ENCODE results near the gene CELSR1. TPM values are rescaled to one million over a fixed set of nuclear protein-coding genes. Genes with fewer than 3 reads are reported as not detected.

CELSR1 gene
- total RNA-seq, 1 donor from 2014 or later = 27.6 TPM

DNA sequence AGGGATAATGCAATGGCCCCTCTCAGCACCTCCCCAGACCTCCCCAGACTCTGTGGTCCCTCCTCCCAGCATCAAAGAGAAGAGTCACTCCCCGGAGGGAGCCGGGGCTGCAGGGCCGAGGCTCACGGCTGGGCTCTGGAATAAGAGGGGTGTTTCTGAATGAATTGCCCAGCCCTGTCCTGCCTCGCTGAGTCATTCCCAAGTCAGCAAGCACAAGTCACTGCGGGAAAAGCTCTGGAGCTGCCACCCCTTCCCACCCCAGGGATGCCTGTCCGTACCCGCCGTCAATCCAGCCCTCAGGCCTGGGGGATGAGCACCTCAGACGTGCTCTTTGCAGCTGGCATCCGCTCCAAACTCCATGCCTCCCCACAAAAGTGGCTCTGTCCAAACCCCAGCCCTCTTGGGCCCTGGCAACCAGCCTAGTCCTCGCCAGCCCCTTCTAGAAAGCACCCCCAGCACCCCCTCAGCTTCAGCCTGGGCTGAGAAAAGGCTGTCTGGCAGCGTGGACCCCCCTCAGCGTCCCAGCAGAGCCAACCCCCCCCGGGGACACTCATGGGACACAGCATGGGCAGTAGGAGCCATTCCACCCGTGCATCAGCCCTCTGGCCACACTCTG is 22.7 kb downstream of the CELSR1 start:
- Histone ChIP-seq H4K20me1 (ENCODE audit: insufficient read depth, low read length) (peaks cover 14% of the 10 kb centered on the region), H3K9me3 (ENCODE audit: insufficient read depth, low read depth, low read length) (no peaks in the 10 kb centered on the region), H2AFZ (ENCODE audit: low read depth, low read length) (peak overlapping the region; percentile 65), H3K36me3 (ENCODE audit: insufficient read depth, low read length) (no peaks in the 10 kb centered on the region), H3K27me3 (ENCODE audit: insufficient read depth, low read length) (no peaks in the 10 kb centered on the region), H3K4me1 (ENCODE audit: insufficient read depth, low read length) (peaks cover 27% of the 10 kb centered on the region), H3K79me2 (ENCODE audit: insufficient read depth, low read length) (no peaks in the 10 kb centered on the region), H3K27ac (ENCODE audit: low read depth, low read length) (no peak overlapping the region), H3K4me3 (ENCODE audit: insufficient read depth, low read depth, low read length) (no peak overlapping the region), H3K9ac (ENCODE audit: low read length) (peak overlapping the region; percentile 53), H3K4me2 (ENCODE audit: low read length) (peak overlapping the region; percentile 72)
- DNase-seq (ENCODE audit: low read depth) (peak; percentile 72), FAIRE-seq (no peak)
- Mint-ChIP-seq H3K36me3 (ENCODE audit: low read depth, unreplicated experiment) (peaks cover 7% of the 10 kb centered on the region), H3K4me1 (ENCODE audit: low read depth, unreplicated experiment) (peaks cover 25% of the 10 kb centered on the region), H3K9me3 (ENCODE audit: unreplicated experiment) (peaks cover 1% of the 10 kb centered on the region), H3K4me3 (ENCODE audit: unreplicated experiment) (peak overlapping the region; percentile 45), H3K27ac (ENCODE audit: unreplicated experiment) (peak overlapping the region; percentile 66), H3K27me3 (ENCODE audit: low read depth, unreplicated experiment) (peaks cover 2% of the 10 kb centered on the region)
- TF ChIP-seq EZH2 (IDR thresholded peaks at IDR 0.05; ENCODE audit: insufficient read depth, low read length) (no peak), CTCF (IDR thresholded peaks at IDR 0.05; ENCODE audit: insufficient read depth, low read depth, low read length) (no peak)

DNA sequence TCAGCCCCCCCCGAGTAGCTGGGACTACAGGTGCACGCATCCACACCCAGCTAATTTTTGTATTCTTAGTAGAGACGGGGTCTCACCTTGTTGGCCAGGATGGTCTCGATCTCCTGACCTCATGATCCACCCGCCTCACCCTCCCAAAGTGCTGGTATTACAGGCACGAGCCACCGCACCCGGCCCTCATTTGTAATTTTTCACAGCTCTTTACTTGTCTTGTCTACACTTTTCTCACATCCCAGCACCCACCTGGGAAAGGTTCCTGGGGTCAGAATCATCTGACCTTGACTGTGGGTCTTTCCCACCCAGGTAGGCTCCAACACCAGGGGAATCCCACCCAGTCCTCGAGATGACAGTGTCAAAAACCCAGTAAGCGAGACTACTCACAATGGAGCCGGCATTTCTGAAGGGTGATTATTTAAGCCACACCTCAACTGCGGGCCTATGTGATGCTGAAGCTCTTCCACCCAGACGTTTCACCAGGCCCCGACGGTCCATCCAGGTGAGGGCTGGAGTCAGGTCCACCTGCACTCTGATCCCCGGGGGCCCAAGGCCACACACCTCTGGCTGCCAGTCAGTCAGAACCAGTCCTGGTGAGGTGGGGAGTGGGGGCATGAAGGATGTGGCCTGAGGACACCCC is 23.4 kb downstream of the CELSR1 start:
- FAIRE-seq = no peak
- H3K9me3 ChIP-seq (ENCODE audit: insufficient read depth, low read depth, low read length) = no peaks in the 10 kb centered on the region
- H3K27ac ChIP-seq (ENCODE audit: low read depth, low read length) = no peak overlapping the region
- no peaks in the 10 kb centered on the region for H3K36me3 ChIP-seq (ENCODE audit: insufficient read depth, low read length)
- no peak for DNase-seq (ENCODE audit: low read depth)
- Mint-ChIP-seq H3K4me1 (ENCODE audit: low read depth, unreplicated experiment) (peaks cover 29% of the 10 kb centered on the region), H3K36me3 (ENCODE audit: low read depth, unreplicated experiment) (peaks cover 6% of the 10 kb centered on the region), H3K4me3 (ENCODE audit: unreplicated experiment) (peak overlapping the region; percentile 45), H3K9me3 (ENCODE audit: unreplicated experiment) (peaks cover 1% of the 10 kb centered on the region), H3K27ac (ENCODE audit: unreplicated experiment) (peak overlapping the region; percentile 66), H3K27me3 (ENCODE audit: low read depth, unreplicated experiment) (peaks cover 2% of the 10 kb centered on the region)
- H3K27me3 ChIP-seq (ENCODE audit: insufficient read depth, low read length) = no peaks in the 10 kb centered on the region
- H3K4me2 ChIP-seq (ENCODE audit: low read length) = peak overlapping the region; percentile 72
- no peak overlapping the region for H3K4me3 ChIP-seq (ENCODE audit: insufficient read depth, low read depth, low read length)
- H3K79me2 ChIP-seq (ENCODE audit: insufficient read depth, low read length) = no peaks in the 10 kb centered on the region
- peaks cover 28% of the 10 kb centered on the region for H3K4me1 ChIP-seq (ENCODE audit: insufficient read depth, low read length)
- H4K20me1 ChIP-seq (ENCODE audit: insufficient read depth, low read length) = peaks cover 14% of the 10 kb centered on the region
- TF ChIP-seq EZH2 (IDR thresholded peaks at IDR 0.05; ENCODE audit: insufficient read depth, low read length) (no peak), CTCF (IDR thresholded peaks at IDR 0.05; ENCODE audit: insufficient read depth, low read depth, low read length) (no peak)
- H3K9ac ChIP-seq (ENCODE audit: low read length) = no peak overlapping the region
- peak overlapping the region; percentile 37 for H2AFZ ChIP-seq (ENCODE audit: low read depth, low read length)

- Histone ChIP-seq H4K20me1 (ENCODE audit: insufficient read depth, low read length) (peaks cover 14% of the 10 kb centered on the region), H3K36me3 (ENCODE audit: insufficient read depth, low read length) (no peaks in the 10 kb centered on the region), H3K79me2 (ENCODE audit: insufficient read depth, low read length) (no peaks in the 10 kb centered on the region), H3K4me2 (ENCODE audit: low read length) (no peak overlapping the region), H3K4me3 (ENCODE audit: insufficient read depth, low read depth, low read length) (no peak overlapping the region), H3K9ac (ENCODE audit: low read length) (no peak overlapping the region), H3K9me3 (ENCODE audit: insufficient read depth, low read depth, low read length) (no peaks in the 10 kb centered on the region), H3K27me3 (ENCODE audit: insufficient read depth, low read length) (no peaks in the 10 kb centered on the region), H3K4me1 (ENCODE audit: insufficient read depth, low read length) (peaks cover 28% of the 10 kb centered on the region), H3K27ac (ENCODE audit: low read depth, low read length) (no peak overlapping the region), H2AFZ (ENCODE audit: low read depth, low read length) (no peak overlapping the region)
- H3K9me3 Mint-ChIP-seq (ENCODE audit: unreplicated experiment) = peaks cover 1% of the 10 kb centered on the region
- H3K4me3 Mint-ChIP-seq (ENCODE audit: unreplicated experiment) = no peak overlapping the region
- H3K36me3 Mint-ChIP-seq (ENCODE audit: low read depth, unreplicated experiment) = no peaks in the 10 kb centered on the region
- H3K4me1 Mint-ChIP-seq (ENCODE audit: low read depth, unreplicated experiment) = peaks cover 29% of the 10 kb centered on the region
- FAIRE-seq (no peak), DNase-seq (ENCODE audit: low read depth) (no peak)
- no peak overlapping the region for H3K27ac Mint-ChIP-seq (ENCODE audit: unreplicated experiment)
- no peak for TF ChIP-seq EZH2 (IDR thresholded peaks at IDR 0.05; ENCODE audit: insufficient read depth, low read length)
- TF ChIP-seq CTCF (IDR thresholded peaks at IDR 0.05; ENCODE audit: insufficient read depth, low read depth, low read length) = no peak
- H3K27me3 Mint-ChIP-seq (ENCODE audit: low read depth, unreplicated experiment) = peaks cover under 1% of the 10 kb centered on the region
Observed at GRCh38 chr22:46512683-46513082, 24.7 kb downstream of the CELSR1 start.
